Stimulated activated CD8-positive, alpha-beta memory T cell treated with anti-CD3 and anti-CD28 coated beads, Interleukin-4, amount 100 ng/mL, for 4 hours (primary cell): ENCODE measurements around the gene KLK3.
"Not testable (repeated sequence)": the region's sequence is repeated elsewhere in the genome, so short reads cannot be mapped to it uniquely, and the experiment has no call there.

Source experiments
- DNase-seq, 2 donors: peaks; one replicate each; pipeline ENCODE4 v3.0.0-alpha.2; 2020; ENCODE audit warnings: low read depth in 2 of 2, low spot score in 1 of 2

KLK3 gene

GRCh38 chr19:50854636-50855410, at the start of gene KLK3:
KLK3 (plus strand) TSS chr19:50854915; CDS start chr19:50854956, 41 bp downstream.
- DNase-seq = no peak

GRCh38 chr19:50808856-50809255, 45.9 kb upstream of the KLK3 start:
- DNase-seq = no peak

GRCh38 chr19:50811622-50812238, 43.0 kb upstream of the KLK3 start:
- DNase-seq = not testable (repeated sequence)

- DNase-seq = no peak
Observed at GRCh38 chr19:50812474-50812873, 42.2 kb upstream of the KLK3 start.

- no peak for DNase-seq
Observed at GRCh38 chr19:50814883-50815282, 39.8 kb upstream of the KLK3 start.

- DNase-seq = no peak
Observed at GRCh38 chr19:50815439-50815838, 39.3 kb upstream of the KLK3 start.

- DNase-seq = no peak
Observed at GRCh38 chr19:50817941-50818858, 36.5 kb upstream of the KLK3 start.

- DNase-seq = no peak
Observed at GRCh38 chr19:50818859-50819472, 35.7 kb upstream of the KLK3 start.

GRCh38 chr19:50819636-50820035, 35.1 kb upstream of the KLK3 start:
- no peak for DNase-seq

GRCh38 chr19:50820086-50820485, 34.6 kb upstream of the KLK3 start:
- no peak for DNase-seq

GRCh38 chr19:50820549-50821247, 34.0 kb upstream of the KLK3 start:
- DNase-seq = no peak

GRCh38 chr19:50821248-50821612, 33.5 kb upstream of the KLK3 start:
- no peak for DNase-seq

GRCh38 chr19:50821622-50822021, 33.1 kb upstream of the KLK3 start:
- no peak for DNase-seq

GRCh38 chr19:50822661-50823208, 32.0 kb upstream of the KLK3 start:
- DNase-seq = no peak

GRCh38 chr19:50823389-50824042, 31.2 kb upstream of the KLK3 start, which contains the start of gene KLK1:
KLK1 (minus strand) TSS chr19:50823787; CDS start chr19:50823748, 39 bp downstream.
- no peak for DNase-seq

GRCh38 chr19:50826492-50827240, 28.0 kb upstream of the KLK3 start:
- DNase-seq = no peak

GRCh38 chr19:50827476-50827875, 27.2 kb upstream of the KLK3 start:
- DNase-seq = no peak

GRCh38 chr19:50829801-50830200, 24.9 kb upstream of the KLK3 start:
- no peak for DNase-seq
